Hepatocyte (in vitro differentiated cells): ENCODE measurements around the gene KSR2. TPM values are rescaled to one million over a fixed set of nuclear protein-coding genes. Genes with fewer than 3 reads are reported as not detected.

Experiments used
- DNase-seq: peaks from one replicate; pipeline ENCODE4 v3.0.0-alpha.2; 2016; ENCODE audit warnings: low spot score
- H2AFZ ChIP-seq: fragments of 200-600 bp; sonication (generic); 2 replicates; pipeline ENCODE4 v1.6.0; 2016; ENCODE audit warnings: antibody characterized with exemption, mild to moderate bottlenecking
- H3K27ac ChIP-seq: fragments of 200-600 bp; sonication (generic); 2 replicates; pipeline ENCODE4 v1.5.1; 2016; ENCODE audit warnings: mild to moderate bottlenecking
- H3K27me3 ChIP-seq: fragments of 200-600 bp; sonication (generic); 2 replicates; pipeline ENCODE4 v1.6.1; 2016
- H3K36me3 ChIP-seq: fragments of 200-600 bp; sonication (generic); replicated peaks from 2 replicates; pipeline ENCODE4 v1.5.1; 2016; ENCODE audit warnings: low read depth; ENCODE audit not compliant: insufficient read depth
- H3K4me1 ChIP-seq: fragments of 200-600 bp; sonication (generic); 2 replicates; pipeline ENCODE4 v1.5.1; 2016; ENCODE audit warnings: mild to moderate bottlenecking, moderate library complexity; ENCODE audit not compliant: insufficient read depth
- H3K4me2 ChIP-seq: fragments of 200-600 bp; sonication (generic); 2 replicates; pipeline ENCODE4 v1.6.0; 2016
- H3K4me3 ChIP-seq: fragments of 200-600 bp; sonication (generic); 2 replicates; pipeline ENCODE4 v1.5.1; 2016; ENCODE audit warnings: mild to moderate bottlenecking
- H3K79me2 ChIP-seq: fragments of 200-600 bp; sonication (generic); 2 replicates; pipeline ENCODE4 v1.6.0; 2017; ENCODE audit warnings: mild to moderate bottlenecking
- H3K9me2 ChIP-seq: fragments of 200-600 bp; sonication (generic); replicated peaks from 2 replicates; pipeline ENCODE4 v1.6.0; 2017; ENCODE audit warnings: mild to moderate bottlenecking; ENCODE audit not compliant: insufficient read depth
- H3K9me3 ChIP-seq: fragments of 200-600 bp; sonication (generic); 2 replicates; pipeline ENCODE4 v1.5.1; 2016; ENCODE audit warnings: low read depth, mild to moderate bottlenecking
- H4K20me1 ChIP-seq: fragments of 200-600 bp; sonication (generic); 2 replicates; pipeline ENCODE4 v1.6.0; 2016; ENCODE audit warnings: mild to moderate bottlenecking; ENCODE audit not compliant: insufficient read depth, poor library complexity, severe bottlenecking
- CTCF ChIP-seq: fragments of 200-600 bp; sonication (generic); IDR thresholded peaks from 2 replicates; pipeline ENCODE4 v1.5.1; 2016; ENCODE audit warnings: antibody characterized with exemption, mild to moderate bottlenecking; ENCODE audit not compliant: poor library complexity
- EZH2 ChIP-seq: fragments of 200-600 bp; sonication (generic); IDR thresholded peaks from 2 replicates; pipeline ENCODE4 v1.6.1; 2016; ENCODE audit warnings: antibody characterized with exemption, mild to moderate bottlenecking, borderline replicate concordance
- EZH2phosphoT487 ChIP-seq: fragments of 200-600 bp; sonication (generic); IDR thresholded peaks from one replicate; pipeline ENCODE4 v1.6.1; 2018; ENCODE audit warnings: antibody characterized with exemption, mild to moderate bottlenecking, low read depth, moderate library complexity; ENCODE audit not compliant: unreplicated experiment, severe bottlenecking
- WGBS: methylation state at CpG from one replicate; pipeline ENCODE4 v1.1.6; 2016; ENCODE audit warnings: low lambda C conversion rate; ENCODE audit errors: missing lambda C conversion rate; 5-methylcytosine and 5-hydroxymethylcytosine counted together
- polyA plus RNA-seq: library from polyadenylated mRNA; unstranded; fragments of >200 nt; fragmentation: Nextera tagmentation; extraction: Ambion mirVana; gene quantifications from 2 replicates; pipeline ENCODE4 v1.2.1, GENCODE V29; 2016
- total RNA-seq: library from RNA; depleted of rRNA; stranded (reverse); fragments of >200 nt; gene quantifications from 2 replicates; pipeline ENCODE4 v1.2.3, GENCODE V29; 2014

Gene KSR2
- total and polyA plus RNA-seq, 2 experiments from 2014 or later: 0.37 to 0.46 TPM

GRCh38 chr12:117904051-117904450 is 64.7 kb downstream of the KSR2 start:
- Histone ChIP-seq H2AFZ (no peak overlapping the region), H3K4me3 (no peak overlapping the region), H3K9me2 (no peaks in the 10 kb centered on the region), H3K27me3 (no peaks in the 10 kb centered on the region), H3K27ac (no peak overlapping the region), H3K79me2 (no peaks in the 10 kb centered on the region), H4K20me1 (no peaks in the 10 kb centered on the region), H3K4me2 (no peak overlapping the region), H3K36me3 (no peaks in the 10 kb centered on the region), H3K4me1 (no peaks in the 10 kb centered on the region), H3K9me3 (no peaks in the 10 kb centered on the region)
- WGBS: 75% methylated on average over 6 of the region's 6 CpGs
- DNase-seq: no peak
- TF ChIP-seq EZH2phosphoT487: no peak
- TF ChIP-seq CTCF: no peak
- TF ChIP-seq EZH2: no peak

- Histone ChIP-seq H3K4me1 (no peaks in the 10 kb centered on the region), H2AFZ (no peak overlapping the region), H3K36me3 (no peaks in the 10 kb centered on the region), H3K9me2 (no peaks in the 10 kb centered on the region), H3K79me2 (no peaks in the 10 kb centered on the region), H3K27me3 (no peaks in the 10 kb centered on the region), H3K9me3 (no peaks in the 10 kb centered on the region), H4K20me1 (no peaks in the 10 kb centered on the region), H3K4me3 (no peak overlapping the region), H3K27ac (no peak overlapping the region), H3K4me2 (no peak overlapping the region)
- TF ChIP-seq CTCF (no peak), EZH2 (no peak), EZH2phosphoT487 (no peak)
- 86% methylated on average over 3 of the region's 3 CpGs for WGBS
- DNase-seq: no peak
Measured at GRCh38 chr12:117903110-117903840, 65.5 kb downstream of the KSR2 start.

GRCh38 chr12:117901631-117902030 is 67.2 kb downstream of the KSR2 start:
- Histone ChIP-seq H3K27me3 (no peaks in the 10 kb centered on the region), H3K36me3 (no peaks in the 10 kb centered on the region), H3K27ac (no peak overlapping the region), H4K20me1 (no peaks in the 10 kb centered on the region), H3K9me3 (no peaks in the 10 kb centered on the region), H2AFZ (no peak overlapping the region), H3K4me1 (no peaks in the 10 kb centered on the region), H3K79me2 (no peaks in the 10 kb centered on the region), H3K4me2 (no peak overlapping the region), H3K4me3 (no peak overlapping the region), H3K9me2 (no peaks in the 10 kb centered on the region)
- WGBS: 81% methylated on average over 8 of the region's 8 CpGs
- TF ChIP-seq EZH2phosphoT487 (no peak), CTCF (no peak), EZH2 (no peak)
- no peak for DNase-seq
